ENCODE data around the gene TP53BP2. TPM values are rescaled to one million over a fixed set of nuclear protein-coding genes. Genes with fewer than 3 reads are reported as not detected.

TP53BP2 gene
- total RNA-seq, 6 experiments from 2014 or later, result 21.6 to 30.1 (median 26.4) TPM

GRCh38 chr1:223828162-223828848 is 17.4 kb downstream of the TP53BP2 start:
- no peak for DNase-seq
- no peaks in the 10 kb centered on the region; the same call in none of the 2 replicates for H3K27me3 Mint-ChIP-seq (ENCODE audit: insufficient read depth)
- H3K4me1 Mint-ChIP-seq (ENCODE audit: low read depth), result peaks cover 37% of the 10 kb centered on the region
- H3K4me3 Mint-ChIP-seq, result no peak overlapping the region
- no peaks in the 10 kb centered on the region for H3K9me3 Mint-ChIP-seq
- peaks cover 6% of the 10 kb centered on the region for H3K36me3 Mint-ChIP-seq (ENCODE audit: low read depth)
- no peak overlapping the region for H3K27ac Mint-ChIP-seq
- TF ChIP-seq, protein P1, sequence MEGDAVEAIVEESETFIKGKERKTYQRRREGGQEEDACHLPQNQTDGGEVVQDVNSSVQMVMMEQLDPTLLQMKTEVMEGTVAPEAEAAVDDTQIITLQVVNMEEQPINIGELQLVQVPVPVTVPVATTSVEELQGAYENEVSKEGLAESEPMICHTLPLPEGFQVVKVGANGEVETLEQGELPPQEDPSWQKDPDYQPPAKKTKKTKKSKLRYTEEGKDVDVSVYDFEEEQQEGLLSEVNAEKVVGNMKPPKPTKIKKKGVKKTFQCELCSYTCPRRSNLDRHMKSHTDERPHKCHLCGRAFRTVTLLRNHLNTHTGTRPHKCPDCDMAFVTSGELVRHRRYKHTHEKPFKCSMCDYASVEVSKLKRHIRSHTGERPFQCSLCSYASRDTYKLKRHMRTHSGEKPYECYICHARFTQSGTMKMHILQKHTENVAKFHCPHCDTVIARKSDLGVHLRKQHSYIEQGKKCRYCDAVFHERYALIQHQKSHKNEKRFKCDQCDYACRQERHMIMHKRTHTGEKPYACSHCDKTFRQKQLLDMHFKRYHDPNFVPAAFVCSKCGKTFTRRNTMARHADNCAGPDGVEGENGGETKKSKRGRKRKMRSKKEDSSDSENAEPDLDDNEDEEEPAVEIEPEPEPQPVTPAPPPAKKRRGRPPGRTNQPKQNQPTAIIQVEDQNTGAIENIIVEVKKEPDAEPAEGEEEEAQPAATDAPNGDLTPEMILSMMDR (IDR thresholded peaks at IDR 0.05), result no peak

DNA sequence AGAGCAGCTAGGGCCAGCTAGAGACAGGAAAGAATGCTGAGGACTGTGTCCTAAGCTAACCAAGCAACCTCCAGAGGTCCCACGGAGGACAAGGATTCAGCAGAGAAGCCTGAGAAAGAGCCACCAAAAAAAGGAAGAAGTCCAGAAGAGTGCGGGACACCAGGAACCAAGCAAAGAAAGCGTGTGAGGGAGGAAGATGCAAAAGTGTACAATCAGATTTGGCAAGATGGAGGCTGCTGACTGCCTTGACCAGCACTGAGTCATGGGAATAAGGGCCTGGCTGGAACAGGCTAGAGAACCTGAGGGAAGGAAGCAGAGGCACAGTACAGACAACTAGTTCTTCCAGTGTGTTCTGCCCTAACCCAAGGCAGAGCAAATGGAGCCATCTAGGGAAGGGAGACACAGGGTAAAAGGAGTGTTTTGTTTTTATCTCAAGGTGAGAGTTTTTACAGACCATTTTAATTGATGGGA is 18.5 kb downstream of the TP53BP2 start:
- Mint-ChIP-seq H3K27ac (peak overlapping the region; percentile 68), H3K27me3 (ENCODE audit: insufficient read depth) (no peaks in the 10 kb centered on the region; the same call in none of the 2 replicates), H3K4me1 (ENCODE audit: low read depth) (peaks cover 43% of the 10 kb centered on the region), H3K36me3 (ENCODE audit: low read depth) (peaks cover 6% of the 10 kb centered on the region), H3K4me3 (no peak overlapping the region), H3K9me3 (no peaks in the 10 kb centered on the region)
- TF ChIP-seq, protein P1 (IDR thresholded peaks at IDR 0.05), result no peak
- DNase-seq, result peak; percentile 29

DNA sequence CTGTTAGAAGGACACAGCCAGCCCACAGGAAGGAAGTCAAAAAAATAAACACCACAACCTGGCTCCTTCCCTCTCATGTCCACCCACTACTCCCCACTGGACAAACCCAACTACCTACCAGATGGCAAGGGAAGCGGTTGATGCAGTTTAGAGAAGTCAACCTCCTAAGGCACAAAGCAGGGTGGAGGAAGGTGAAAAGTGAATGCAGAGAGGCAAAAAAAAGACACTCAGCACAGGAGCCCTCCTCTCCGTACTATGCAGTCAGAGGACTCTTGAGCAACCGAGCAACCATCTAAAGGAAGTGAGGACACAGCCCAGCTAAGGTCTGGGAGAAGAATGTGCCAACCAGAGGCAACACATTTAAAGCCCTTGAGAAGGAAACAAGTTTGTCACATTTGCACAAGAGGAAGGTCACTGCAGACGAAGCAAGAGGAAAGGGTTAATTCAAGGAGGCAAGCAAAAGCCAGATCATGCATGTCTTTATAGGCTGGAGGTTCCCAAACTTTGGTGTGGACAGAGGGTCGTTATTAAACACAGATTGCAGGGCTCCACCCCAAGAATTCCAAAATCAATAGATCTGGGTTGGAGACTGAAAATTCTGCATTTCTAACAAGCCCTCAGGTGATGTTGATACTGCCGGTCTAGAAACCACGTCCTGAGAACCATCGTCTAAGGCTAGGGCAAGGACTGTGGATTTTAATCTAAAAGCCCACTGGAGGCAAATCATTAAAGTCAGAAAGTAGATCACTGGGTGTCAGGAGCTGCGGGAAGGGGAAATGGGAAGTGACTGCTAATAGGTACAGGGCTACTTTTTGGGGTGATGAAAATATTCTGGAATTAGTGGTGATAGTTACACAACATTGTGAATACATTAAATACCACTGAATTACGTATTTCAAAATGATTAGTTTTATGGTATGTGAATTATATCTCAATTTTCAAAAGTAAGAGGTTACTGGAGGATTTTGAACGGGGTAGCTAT is 19.7 kb downstream of the TP53BP2 start:
- TF ChIP-seq, protein P1 (IDR thresholded peaks at IDR 0.05), result no peak
- Mint-ChIP-seq H3K9me3 (no peaks in the 10 kb centered on the region), H3K4me1 (ENCODE audit: low read depth) (peaks cover 49% of the 10 kb centered on the region), H3K27me3 (ENCODE audit: insufficient read depth) (no peaks in the 10 kb centered on the region; the same call in none of the 2 replicates), H3K27ac (no peak overlapping the region), H3K4me3 (no peak overlapping the region), H3K36me3 (ENCODE audit: low read depth) (peaks cover 6% of the 10 kb centered on the region)
- no peak for DNase-seq

DNA sequence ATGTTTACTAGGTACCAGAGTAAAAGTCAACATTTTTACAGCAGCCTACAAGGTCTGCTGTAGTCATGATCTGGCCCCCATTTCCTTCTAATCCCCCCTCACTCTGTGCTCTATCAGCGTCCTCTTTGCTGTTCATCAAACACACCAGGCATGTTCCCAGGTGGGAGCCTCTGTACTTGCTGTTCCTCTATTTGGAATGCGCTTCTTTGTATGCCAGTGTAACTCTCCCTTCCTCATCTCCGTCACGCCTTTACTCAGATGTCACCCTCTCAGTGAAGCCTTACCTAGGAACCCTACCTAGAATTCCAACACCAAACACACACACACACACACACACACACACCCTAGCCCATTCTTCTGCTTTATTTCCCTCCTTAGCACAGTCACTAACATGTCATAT is 21.0 kb downstream of the TP53BP2 start:
- peaks cover 60% of the 10 kb centered on the region for H3K4me1 Mint-ChIP-seq (ENCODE audit: low read depth)
- DNase-seq, result no peak
- H3K36me3 Mint-ChIP-seq (ENCODE audit: low read depth), result peaks cover 6% of the 10 kb centered on the region
- H3K27me3 Mint-ChIP-seq (ENCODE audit: insufficient read depth), result no peaks in the 10 kb centered on the region; the same call in none of the 2 replicates
- no peak overlapping the region for H3K27ac Mint-ChIP-seq
- no peaks in the 10 kb centered on the region for H3K9me3 Mint-ChIP-seq
- TF ChIP-seq, protein P1 (IDR thresholded peaks at IDR 0.05), result no peak
- H3K4me3 Mint-ChIP-seq, result no peak overlapping the region

DNA sequence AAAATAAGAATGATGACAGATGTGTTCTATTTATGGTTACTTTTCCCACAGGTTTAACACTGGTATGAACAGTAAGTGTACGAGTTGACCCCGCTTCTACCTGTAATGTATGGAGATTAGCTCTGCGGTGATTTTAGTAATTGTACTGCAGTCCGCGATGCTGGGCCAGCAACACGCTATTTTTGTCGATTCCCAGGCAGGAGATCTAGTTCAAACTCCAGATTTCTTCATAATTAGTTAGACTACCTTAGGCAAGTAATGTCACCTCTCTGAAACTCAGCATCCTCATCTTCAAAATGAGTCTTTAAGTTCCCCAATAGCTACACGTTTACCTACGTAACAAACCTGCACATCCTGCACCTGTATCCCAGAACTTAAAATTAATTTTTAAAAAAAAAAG is 21.5 kb downstream of the TP53BP2 start:
- DNase-seq, result no peak
- Mint-ChIP-seq H3K9me3 (no peaks in the 10 kb centered on the region), H3K27me3 (ENCODE audit: insufficient read depth) (no peaks in the 10 kb centered on the region; the same call in none of the 2 replicates), H3K27ac (no peak overlapping the region), H3K36me3 (ENCODE audit: low read depth) (peaks cover 6% of the 10 kb centered on the region), H3K4me3 (no peak overlapping the region), H3K4me1 (ENCODE audit: low read depth) (peaks cover 61% of the 10 kb centered on the region)
- TF ChIP-seq, protein P1 (IDR thresholded peaks at IDR 0.05), result no peak
